ENCODE results near the gene SGPL1.
"Not testable (repeated sequence)": the region's sequence is repeated elsewhere in the genome, so short reads cannot be mapped to it uniquely, and the experiment has no call there.

SGPL1 gene

GRCh38 chr10:70840836-70841235 is 25.1 kb downstream of the SGPL1 start:
- in situ Hi-C loops (cut with MboI; ENCODE audit: low sequenced_read_pairs) = no loop called here

- in situ Hi-C loops (cut with MboI; ENCODE audit: low sequenced_read_pairs) = no loop called here
Measured at GRCh38 chr10:70843333-70843732, 27.6 kb downstream of the SGPL1 start.

GRCh38 chr10:70843776-70844489 is 28.2 kb downstream of the SGPL1 start:
- in situ Hi-C loops (cut with MboI; ENCODE audit: low sequenced_read_pairs) = no loop called here

GRCh38 chr10:70845256-70845655 is 29.5 kb downstream of the SGPL1 start:
- in situ Hi-C loops (cut with MboI; ENCODE audit: low sequenced_read_pairs) = no loop called here

GRCh38 chr10:70845816-70846215 is 30.1 kb downstream of the SGPL1 start:
- in situ Hi-C loops (cut with MboI; ENCODE audit: low sequenced_read_pairs) = no loop called here

- in situ Hi-C loops (cut with MboI; ENCODE audit: low sequenced_read_pairs) = no loop called here
Measured at GRCh38 chr10:70846795-70847194, 31.0 kb downstream of the SGPL1 start.

- in situ Hi-C loops (cut with MboI; ENCODE audit: low sequenced_read_pairs) = no loop called here
Measured at GRCh38 chr10:70847659-70848360, 32.1 kb downstream of the SGPL1 start.

- in situ Hi-C loops (cut with MboI; ENCODE audit: low sequenced_read_pairs) = no loop called here
Measured at GRCh38 chr10:70849582-70850016, 33.9 kb downstream of the SGPL1 start.

- in situ Hi-C loops (cut with MboI; ENCODE audit: low sequenced_read_pairs) = no loop called here
Measured at GRCh38 chr10:70850097-70850496, 34.3 kb downstream of the SGPL1 start.

- in situ Hi-C loops (cut with MboI; ENCODE audit: low sequenced_read_pairs) = no loop called here
Measured at GRCh38 chr10:70851597-70852475, 36.1 kb downstream of the SGPL1 start.

- in situ Hi-C loops (cut with MboI; ENCODE audit: low sequenced_read_pairs) = no loop called here
Measured at GRCh38 chr10:70853038-70853437, 37.3 kb downstream of the SGPL1 start.

GRCh38 chr10:70853457-70853856 is 37.7 kb downstream of the SGPL1 start:
- in situ Hi-C loops (cut with MboI; ENCODE audit: low sequenced_read_pairs) = no loop called here

- in situ Hi-C loops (cut with MboI; ENCODE audit: low sequenced_read_pairs) = no loop called here
Measured at GRCh38 chr10:70856454-70856853, 40.7 kb downstream of the SGPL1 start.

GRCh38 chr10:70858759-70859158 is 43.0 kb downstream of the SGPL1 start:
- in situ Hi-C loops (cut with MboI; ENCODE audit: low sequenced_read_pairs) = no loop called here

GRCh38 chr10:70861495-70862197 is 45.9 kb downstream of the SGPL1 start:
- in situ Hi-C loops (cut with MboI; ENCODE audit: low sequenced_read_pairs) = not testable (repeated sequence)

GRCh38 chr10:70863470-70864160 is 47.9 kb downstream of the SGPL1 start:
- in situ Hi-C loops (cut with MboI; ENCODE audit: low sequenced_read_pairs) = no loop called here

GRCh38 chr10:70864935-70865334 is 49.2 kb downstream of the SGPL1 start:
- in situ Hi-C loops (cut with MboI; ENCODE audit: low sequenced_read_pairs) = no loop called here

GRCh38 chr10:70866424-70866823 is 50.7 kb downstream of the SGPL1 start:
- in situ Hi-C loops (cut with MboI; ENCODE audit: low sequenced_read_pairs) = no loop called here

GRCh38 chr10:70872291-70872690 is 56.5 kb downstream of the SGPL1 start:
- in situ Hi-C loops (cut with MboI; ENCODE audit: low sequenced_read_pairs) = no loop called here

- in situ Hi-C loops (cut with MboI; ENCODE audit: low sequenced_read_pairs) = no loop called here
Measured at GRCh38 chr10:70874061-70874460, 58.3 kb downstream of the SGPL1 start.

All from HL-60/S4 (cell line).